Smooth muscle cell (in vitro differentiated cells): Measurements from ENCODE around the gene RRP36. TPM values are rescaled to one million over a fixed set of nuclear protein-coding genes. Genes with fewer than 3 reads are reported as not detected.

Experiments
- DNase-seq: peaks from one replicate; lab custom pipeline; 2025; ENCODE audit not compliant: unreplicated experiment; lab: John Stamatoyannopoulos, UW
- H2AFZ ChIP-seq: fragments of 200-600 bp; sonication (generic); 2 replicates; pipeline ENCODE4 v1.6.0; 2016; ENCODE audit warnings: antibody characterized with exemption, low read depth, mild to moderate bottlenecking
- H3F3A ChIP-seq: fragments of 200-600 bp; sonication (generic); 2 replicates; pipeline ENCODE4 v1.6.0; 2017; ENCODE audit warnings: antibody characterized with exemption, low read depth
- H3K27ac ChIP-seq: fragments of 200-600 bp; sonication (generic); 2 replicates; pipeline ENCODE4 v1.5.1; 2016; ENCODE audit warnings: low read depth, mild to moderate bottlenecking
- H3K27me3 ChIP-seq: fragments of 200-600 bp; sonication (generic); 2 replicates; pipeline ENCODE4 v1.6.1; 2016; ENCODE audit warnings: low read depth, mild to moderate bottlenecking
- H3K36me3 ChIP-seq: fragments of 200-600 bp; sonication (generic); 2 replicates; pipeline ENCODE4 v1.5.1; 2016; ENCODE audit warnings: low read depth
- H3K4me1 ChIP-seq: fragments of 200-600 bp; sonication (generic); 2 replicates; pipeline ENCODE4 v1.5.1; 2016; ENCODE audit warnings: low read depth
- H3K4me2 ChIP-seq: fragments of 200-600 bp; sonication (generic); 2 replicates; pipeline ENCODE4 v1.6.0; 2016; ENCODE audit warnings: mild to moderate bottlenecking
- H3K4me3 ChIP-seq: fragments of 200-600 bp; sonication (generic); 2 replicates; pipeline ENCODE4 v1.5.1; 2016; ENCODE audit warnings: mild to moderate bottlenecking
- H3K79me2 ChIP-seq: fragments of 200-600 bp; sonication (generic); 2 replicates; pipeline ENCODE4 v1.6.0; 2016; ENCODE audit warnings: low read depth, mild to moderate bottlenecking
- H3K9ac ChIP-seq: fragments of 200-600 bp; sonication (generic); 2 replicates; pipeline ENCODE4 v1.6.0; 2016; ENCODE audit warnings: low read depth
- H3K9me3 ChIP-seq: fragments of 200-600 bp; sonication (generic); replicated peaks from 2 replicates; pipeline ENCODE4 v1.5.1; 2016; ENCODE audit warnings: low read depth
- H4K20me1 ChIP-seq: fragments of 200-600 bp; sonication (generic); 2 replicates; pipeline ENCODE4 v1.6.0; 2016; ENCODE audit warnings: low read depth
- CTCF ChIP-seq: fragments of 200-600 bp; sonication (generic); IDR thresholded peaks from 2 replicates; pipeline ENCODE4 v1.5.1; 2017; ENCODE audit warnings: borderline replicate concordance, mild to moderate bottlenecking, antibody characterized with exemption; ENCODE audit not compliant: insufficient read depth, poor library complexity, severe bottlenecking
- WGBS: methylation state at CpG from one replicate; pipeline ENCODE4 v1.1.7; 2016; ENCODE audit warnings: low lambda C conversion rate; 5-methylcytosine and 5-hydroxymethylcytosine counted together
- polyA plus RNA-seq: library from polyadenylated mRNA; unstranded; fragments of >200 nt; fragmentation: Nextera tagmentation; extraction: Ambion mirVana; gene quantifications from 2 replicates; pipeline ENCODE4 v1.2.1, GENCODE V29; 2016
- total RNA-seq: library from RNA; depleted of rRNA; stranded (reverse); fragments of >200 nt; gene quantifications from 2 replicates; pipeline ENCODE4 v1.2.3, GENCODE V29; 2014

RRP36 gene
- total and polyA plus RNA-seq, 2 experiments from 2014 or later = 64.8 to 72.7 TPM

- Histone ChIP-seq H3K4me2 (peak overlapping the region; percentile 89), H4K20me1 (peaks cover 39% of the 10 kb centered on the region), H3K27me3 (no peaks in the 10 kb centered on the region), H2AFZ (peak overlapping the region; percentile 44), H3K27ac (no peak overlapping the region), H3K9ac (peak overlapping the region; percentile 79), H3K79me2 (peaks cover 27% of the 10 kb centered on the region), H3K4me1 (peaks cover 10% of the 10 kb centered on the region), H3K9me3 (no peaks in the 10 kb centered on the region), H3K36me3 (no peaks in the 10 kb centered on the region), H3F3A (peaks cover 2% of the 10 kb centered on the region), H3K4me3 (peak overlapping the region; percentile 73)
- no peak for TF ChIP-seq CTCF
- 27% methylated on average over 7 of the region's 13 CpGs for WGBS
- no peak for DNase-seq
Observed at GRCh38 chr6:42984924-42985475, 36.4 kb upstream of the RRP36 start.

GRCh38 chr6:42987533-42988451 is 33.6 kb upstream of the RRP36 start:
- 86% methylated on average over 5 of the region's 5 CpGs for WGBS
- Histone ChIP-seq H2AFZ (no peak overlapping the region), H3F3A (no peaks in the 10 kb centered on the region), H3K4me2 (no peak overlapping the region), H3K79me2 (peaks cover 27% of the 10 kb centered on the region), H3K4me1 (peaks cover 10% of the 10 kb centered on the region), H3K36me3 (no peaks in the 10 kb centered on the region), H3K4me3 (no peak overlapping the region), H4K20me1 (peaks cover 52% of the 10 kb centered on the region), H3K27me3 (no peaks in the 10 kb centered on the region), H3K9ac (no peak overlapping the region), H3K9me3 (no peaks in the 10 kb centered on the region), H3K27ac (no peak overlapping the region)
- TF ChIP-seq CTCF = no peak
- no peak for DNase-seq

- no peaks in the 10 kb centered on the region for H3K9me3 ChIP-seq
- no peak overlapping the region for H3K27ac ChIP-seq
- H3K79me2 ChIP-seq = peaks cover 27% of the 10 kb centered on the region
- WGBS = 100% methylated on average over 1 of the region's 1 CpG
- H3K9ac ChIP-seq = no peak overlapping the region
- H3K4me2 ChIP-seq = no peak overlapping the region
- H3K36me3 ChIP-seq = no peaks in the 10 kb centered on the region
- TF ChIP-seq CTCF = no peak
- no peak overlapping the region for H2AFZ ChIP-seq
- H4K20me1 ChIP-seq = peaks cover 56% of the 10 kb centered on the region
- peaks cover 10% of the 10 kb centered on the region for H3K4me1 ChIP-seq
- no peak overlapping the region for H3K4me3 ChIP-seq
- no peaks in the 10 kb centered on the region for H3K27me3 ChIP-seq
- no peak for DNase-seq
- no peaks in the 10 kb centered on the region for H3F3A ChIP-seq
Observed at GRCh38 chr6:42988486-42989020, 32.9 kb upstream of the RRP36 start.
